ENCODE results near the gene AACS.

GRCh38 chr12:125136702-125137101 lies 71.5 kb downstream of the AACS start:
- TF ChIP-seq, protein P1, sequence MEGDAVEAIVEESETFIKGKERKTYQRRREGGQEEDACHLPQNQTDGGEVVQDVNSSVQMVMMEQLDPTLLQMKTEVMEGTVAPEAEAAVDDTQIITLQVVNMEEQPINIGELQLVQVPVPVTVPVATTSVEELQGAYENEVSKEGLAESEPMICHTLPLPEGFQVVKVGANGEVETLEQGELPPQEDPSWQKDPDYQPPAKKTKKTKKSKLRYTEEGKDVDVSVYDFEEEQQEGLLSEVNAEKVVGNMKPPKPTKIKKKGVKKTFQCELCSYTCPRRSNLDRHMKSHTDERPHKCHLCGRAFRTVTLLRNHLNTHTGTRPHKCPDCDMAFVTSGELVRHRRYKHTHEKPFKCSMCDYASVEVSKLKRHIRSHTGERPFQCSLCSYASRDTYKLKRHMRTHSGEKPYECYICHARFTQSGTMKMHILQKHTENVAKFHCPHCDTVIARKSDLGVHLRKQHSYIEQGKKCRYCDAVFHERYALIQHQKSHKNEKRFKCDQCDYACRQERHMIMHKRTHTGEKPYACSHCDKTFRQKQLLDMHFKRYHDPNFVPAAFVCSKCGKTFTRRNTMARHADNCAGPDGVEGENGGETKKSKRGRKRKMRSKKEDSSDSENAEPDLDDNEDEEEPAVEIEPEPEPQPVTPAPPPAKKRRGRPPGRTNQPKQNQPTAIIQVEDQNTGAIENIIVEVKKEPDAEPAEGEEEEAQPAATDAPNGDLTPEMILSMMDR (IDR thresholded peaks at IDR 0.05), result no peak
- TF ChIP-seq FOXS1 (CRISPR knock-in tag; IDR thresholded peaks at IDR 0.05) (no peak), MAFK (IDR thresholded peaks at IDR 0.05; ENCODE audit: partially characterized antibody) (no peak), TP53 (CRISPR knock-in tag; IDR thresholded peaks at IDR 0.05) (no peak), POLR2A (IDR thresholded peaks at IDR 0.05; ENCODE audit: low read length) (no peak), EP300 (IDR thresholded peaks at IDR 0.05) (no peak), RCOR1 (IDR thresholded peaks at IDR 0.05; ENCODE audit: low read depth, low read length) (no peak), RNF2 (IDR thresholded peaks at IDR 0.05; ENCODE audit: borderline replicate concordance, low read depth) (no peak)

Measured in A549 (cell line).